ENCODE results near the gene PDE7B.
A peak's percentile ranks its signal among the peaks of the same experiment; 100 is the strongest.

The PDE7B gene

GRCh38 chr6:135866445-135867123 lies 15.1 kb downstream of the PDE7B start:
- no peaks in the 10 kb centered on the region for H3K4me1 ChIP-seq (ENCODE audit: control insufficient read depth, insufficient read depth, low read length)
- TF ChIP-seq ZNF449 (tag by site-specific recombination; IDR thresholded peaks at IDR 0.05) (no peak), TRIM28 (IDR thresholded peaks at IDR 0.05; ENCODE audit: borderline replicate concordance, low read length) (peak; percentile 40; the same call in 1 of the 2 replicates), PRDM6 (tag by site-specific recombination; IDR thresholded peaks at IDR 0.05) (peak; percentile 73)
- H3K9me3 ChIP-seq (ENCODE audit: control insufficient read depth, insufficient read depth, low read depth, low read length): no peaks in the 10 kb centered on the region; the same call in 1 of the 2 replicates
- CTCF ChIA-PET: interaction anchor here (0.6 kb wide), 1 partner anchor 416 kb away, joined by 3 read pairs; no protein-coding TSS in a partner anchor
- no peaks in the 10 kb centered on the region for H3K36me3 ChIP-seq (ENCODE audit: control insufficient read depth in 2 of 2, insufficient read depth in 1 of 2, low read length in 2 of 2)
- POLR2A ChIA-PET: interaction anchor here (1.0 kb wide), 1 partner anchor 15 kb away, joined by 4 read pairs; the partner anchor contains the start of gene PDE7B
- H3K4me3 ChIP-seq (ENCODE audit: low read depth, low read length): no peak overlapping the region
- no peak overlapping the region for H3K27ac ChIP-seq (ENCODE audit: extremely low read depth, low read depth, low read length)

GRCh38 chr6:135867332-135867731 lies 15.8 kb downstream of the PDE7B start:
- CTCF ChIA-PET: interaction anchor here (0.6 to 0.8 kb wide), 3 partner anchors 11 to 734 kb away, joined by 3 to 5 read pairs (median 3); no protein-coding TSS in a partner anchor
- POLR2A ChIA-PET: interaction anchor here (0.6 kb wide), 1 partner anchor 74 kb away, joined by 5 read pairs; no protein-coding TSS in a partner anchor

DNA sequence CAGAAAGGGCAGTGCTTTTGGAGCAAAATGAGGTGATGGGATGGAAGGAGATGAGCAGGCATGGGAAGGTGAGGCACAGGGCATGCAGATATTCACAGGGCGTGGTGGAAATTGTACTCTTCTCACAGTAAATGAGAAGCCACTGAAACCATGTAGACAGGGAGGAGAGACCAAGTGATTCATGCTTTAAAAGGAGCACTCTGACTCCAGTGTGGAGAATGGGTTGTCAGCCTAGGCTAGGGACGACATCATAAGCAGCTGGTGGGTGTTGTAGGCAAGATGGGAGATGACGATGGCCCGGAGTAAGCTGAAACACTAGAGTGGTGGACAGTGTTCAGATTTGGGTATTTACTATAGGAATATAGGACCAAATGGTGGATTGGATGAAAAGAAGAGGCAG lies 18.4 kb downstream of the PDE7B start:
- H3K4me1 ChIP-seq (ENCODE audit: control insufficient read depth, insufficient read depth, low read length): no peaks in the 10 kb centered on the region
- POLR2A ChIA-PET: no interaction called here
- CTCF ChIA-PET: interaction anchor here (1.3 kb wide), 1 partner anchor 37 kb away, joined by 4 read pairs; no protein-coding TSS in a partner anchor
- 0 out of 2 replicates have a peak, but pooled peaks have one; percentile 32 for TF ChIP-seq ZNF629 (tag by site-specific recombination; IDR thresholded peaks at IDR 0.05)
- TF ChIP-seq PBX3 (CRISPR knock-in tag; IDR thresholded peaks at IDR 0.05): no peak
- TF ChIP-seq RBAK (tag by site-specific recombination; IDR thresholded peaks at IDR 0.05): no peak
- peak; percentile 51; the same call in 1 of the 2 replicates for TF ChIP-seq ZBTB21 (tag by site-specific recombination; IDR thresholded peaks at IDR 0.05)
- TF ChIP-seq BCL11A (tag by site-specific recombination; IDR thresholded peaks at IDR 0.05; ENCODE audit: low read depth): no peak
- no peak for TF ChIP-seq ZNF843 (tag by site-specific recombination; IDR thresholded peaks at IDR 0.05)
- TF ChIP-seq ZFHX2 (tag by site-specific recombination; conservative IDR thresholded peaks at IDR 0.05): 0 out of 2 replicates have a peak, but pooled peaks have one; percentile 17
- TF ChIP-seq ZBTB20 (tag by site-specific recombination; IDR thresholded peaks at IDR 0.05): no peak
- 0 out of 2 replicates have a peak, but pooled peaks have one; percentile 44 for TF ChIP-seq ZNF660 (tag by site-specific recombination; IDR thresholded peaks at IDR 0.05)
- TF ChIP-seq, protein P1, sequence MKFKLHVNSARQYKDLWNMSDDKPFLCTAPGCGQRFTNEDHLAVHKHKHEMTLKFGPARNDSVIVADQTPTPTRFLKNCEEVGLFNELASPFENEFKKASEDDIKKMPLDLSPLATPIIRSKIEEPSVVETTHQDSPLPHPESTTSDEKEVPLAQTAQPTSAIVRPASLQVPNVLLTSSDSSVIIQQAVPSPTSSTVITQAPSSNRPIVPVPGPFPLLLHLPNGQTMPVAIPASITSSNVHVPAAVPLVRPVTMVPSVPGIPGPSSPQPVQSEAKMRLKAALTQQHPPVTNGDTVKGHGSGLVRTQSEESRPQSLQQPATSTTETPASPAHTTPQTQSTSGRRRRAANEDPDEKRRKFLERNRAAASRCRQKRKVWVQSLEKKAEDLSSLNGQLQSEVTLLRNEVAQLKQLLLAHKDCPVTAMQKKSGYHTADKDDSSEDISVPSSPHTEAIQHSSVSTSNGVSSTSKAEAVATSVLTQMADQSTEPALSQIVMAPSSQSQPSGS (tag by site-specific recombination; IDR thresholded peaks at IDR 0.05; ENCODE audit: low read depth): peak; percentile 26; the same call in 1 of the 2 replicates
- H3K27ac ChIP-seq (ENCODE audit: extremely low read depth, low read depth, low read length): no peak overlapping the region
- no peak overlapping the region for H3K4me3 ChIP-seq (ENCODE audit: low read depth, low read length)
- no peaks in the 10 kb centered on the region for H3K9me3 ChIP-seq (ENCODE audit: control insufficient read depth, insufficient read depth, low read depth, low read length)
- H3K36me3 ChIP-seq (ENCODE audit: control insufficient read depth in 2 of 2, insufficient read depth in 1 of 2, low read length in 2 of 2): no peaks in the 10 kb centered on the region

More at GRCh38 chr6:135867332-135867731, 15.8 kb downstream of the PDE7B start:
- Histone ChIP-seq H3K4me3 (ENCODE audit: low read depth, low read length) (no peak overlapping the region), H3K27ac (ENCODE audit: extremely low read depth, low read depth, low read length) (no peak overlapping the region), H3K36me3 (ENCODE audit: control insufficient read depth in 2 of 2, insufficient read depth in 1 of 2, low read length in 2 of 2) (no peaks in the 10 kb centered on the region), H3K4me1 (ENCODE audit: control insufficient read depth, insufficient read depth, low read length) (no peaks in the 10 kb centered on the region), H3K9me3 (ENCODE audit: control insufficient read depth, insufficient read depth, low read depth, low read length) (no peaks in the 10 kb centered on the region; the same call in 1 of the 2 replicates)
- no peak for TF ChIP-seq ZNF121 (tag by site-specific recombination; IDR thresholded peaks at IDR 0.05)

Measured in HEK293 (cell line).